ENCODE data around the gene CHRNA4. TPM values are rescaled to one million over a fixed set of nuclear protein-coding genes. Genes with fewer than 3 reads are reported as not detected.

CHRNA4 gene
- total and polyA plus RNA-seq, 2 of the 4 experiments (the other 2 are of a cell fraction), result not detected

GRCh38 chr20:63346131-63347080, 14.7 kb downstream of the CHRNA4 start:
- H3K9me1 ChIP-seq (ENCODE audit: insufficient read depth, low read length), result no peaks in the 10 kb centered on the region
- 51% methylated on average over 12 of the region's 50 CpGs; no CpG with 5 or more reads in 1 of the 2 experiments for whole genome bisulfite sequencing, 2 experiments (ENCODE audit: extremely low coverage in 2 of 2, insufficient read length in 1 of 2)

More at GRCh38 chr20:63346131-63347080, 14.7 kb downstream of the CHRNA4 start:
- no TSS peak for BruUV-seq (replicated peaks)
- H3K56ac ChIP-seq (ENCODE audit: extremely low read depth, insufficient read depth, low read length), result no peak overlapping the region
- no peak overlapping the region for H4K5ac ChIP-seq (ENCODE audit: low read depth, low read length)
- H3K9ac ChIP-seq (ENCODE audit: low read depth, low read length), result no peak overlapping the region
- no peak overlapping the region for H2AFZ ChIP-seq (replicated peaks; ENCODE audit: low read length, poor library complexity)
- H4K8ac ChIP-seq (ENCODE audit: low read depth in 2 of 2, low read length in 2 of 2), result no peak overlapping the region
- H2BK20ac ChIP-seq (ENCODE audit: low read depth, low read length), result no peak overlapping the region
- H2BK5ac ChIP-seq (ENCODE audit: low read depth, low read length, poor library complexity, severe bottlenecking), result no peak overlapping the region
- in situ Hi-C loops (cut with MboI; ENCODE audit: low sequenced_read_pairs) (no loop called here), dilution Hi-C loops (cut with HindIII; ENCODE audit: low sequenced_read_pairs, unreplicated experiment) (no loop called here), intact Hi-C loops (cut with micrococcal nuclease) (no loop called here)
- no peak overlapping the region for H3K4me3 ChIP-seq (ENCODE audit: insufficient read depth, low read depth, low read length)
- H3K14ac ChIP-seq (replicated peaks; ENCODE audit: low read depth, low read length), result no peak overlapping the region
- H2AK5ac ChIP-seq (ENCODE audit: low read depth, low read length), result no peak overlapping the region
- no peak overlapping the region for H2BK15ac ChIP-seq (ENCODE audit: low read depth, low read length)
- no peak overlapping the region for H3K4me2 ChIP-seq (ENCODE audit: low read depth, low read length)
- H3K36me3 ChIP-seq (ENCODE audit: control insufficient read depth, insufficient read depth, low read length), result no peaks in the 10 kb centered on the region
- H2BK120ac ChIP-seq (ENCODE audit: low read depth, low read length), result no peak overlapping the region
- H3K18ac ChIP-seq (ENCODE audit: low read depth, low read length), result no peak overlapping the region
- CTCF ChIA-PET, result no interaction called here
- H3K23ac ChIP-seq (ENCODE audit: low read depth, low read length), result no peak overlapping the region
- no peak overlapping the region for H4K91ac ChIP-seq (ENCODE audit: insufficient read depth, low read depth, low read length)
- TF ChIP-seq CEBPB (IDR thresholded peaks at IDR 0.05; ENCODE audit: low read depth, low read length) (no peak), POLR2A (IDR thresholded peaks at IDR 0.05; ENCODE audit: low read depth, low read length) (no peak), MXI1 (IDR thresholded peaks at IDR 0.05; ENCODE audit: borderline replicate concordance, low read depth, low read length) (no peak)
- peaks cover 39% of the 10 kb centered on the region for H3K27me3 ChIP-seq (ENCODE audit: control insufficient read depth, insufficient read depth, low read length)
- no peak overlapping the region for H3K4ac ChIP-seq (ENCODE audit: low read depth, low read length)
- no peak overlapping the region for H3K27ac ChIP-seq (ENCODE audit: insufficient read depth, low read length)
- POLR2A ChIA-PET (ENCODE audit: unreplicated experiment), result no interaction called here
- H2AK9ac ChIP-seq (replicated peaks; ENCODE audit: low read depth, low read length, poor library complexity), result no peak overlapping the region
- ATAC-seq (ENCODE audit: low read depth), result no peak
- no peak for DNase-seq
- H3K4me1 ChIP-seq (ENCODE audit: control insufficient read depth, insufficient read depth, low read length), result no peaks in the 10 kb centered on the region
- H3K79me1 ChIP-seq (ENCODE audit: low read depth in 1 of 2, low read length in 2 of 2), result no peaks in the 10 kb centered on the region
- H3K9me3 ChIP-seq (ENCODE audit: control insufficient read depth, insufficient read depth, low read length), result peaks cover 3% of the 10 kb centered on the region; the same call in 1 of the 2 replicates
- H4K20me1 ChIP-seq (ENCODE audit: insufficient read depth, low read length), result no peaks in the 10 kb centered on the region
